CD4-positive, CD25-positive, alpha-beta regulatory T cell (primary cell): ENCODE results near the gene ZFHX3. TPM values are rescaled to one million over a fixed set of nuclear protein-coding genes. Genes with fewer than 3 reads are reported as not detected.
A peak's percentile ranks its signal among the peaks of the same experiment; 100 is the strongest.

Experiments
- ATAC-seq, 2 donors: fragments of 150-1000 bp; cut with Tn5 transposase; one replicate each; pipeline ENCODE4 v1.10.0; 2021; ENCODE audit warnings: low read depth in 2 of 2, moderate number of reproducible peaks in 2 of 2, moderate library complexity in 1 of 2
- DNase-seq, 3 donors: peaks; one replicate each; pipeline versions ENCODE4 v3.0.0 to v3.0.0-alpha.2; 2012 to 2022; ENCODE audit warnings: mixed read lengths in 1 of 3
- H3K27ac ChIP-seq: one replicate; pipeline ENCODE4 v1.7.0; 2013; ENCODE audit warnings: mild to moderate bottlenecking, low read length; ENCODE audit not compliant: insufficient read depth, poor library complexity, severe bottlenecking
- H3K27me3 ChIP-seq: one replicate; pipeline ENCODE4 v1.7.0; 2013; ENCODE audit warnings: low read length; ENCODE audit not compliant: control insufficient read depth, insufficient read depth
- H3K36me3 ChIP-seq: one replicate; pipeline ENCODE4 v1.7.0; 2013; ENCODE audit warnings: mild to moderate bottlenecking, low read length, moderate library complexity; ENCODE audit not compliant: control insufficient read depth, insufficient read depth
- H3K4me1 ChIP-seq: 2 replicates; pipeline ENCODE4 v1.7.0; 2013; ENCODE audit warnings: mild to moderate bottlenecking, low read length; ENCODE audit not compliant: insufficient read depth, control insufficient read depth, poor library complexity, severe bottlenecking
- H3K4me3 ChIP-seq: one replicate; pipeline ENCODE4 v1.7.0; 2013; ENCODE audit warnings: low read depth, mild to moderate bottlenecking, low read length, moderate library complexity
- H3K9me3 ChIP-seq, 2 experiments: 1 replicate in 1 of 2; 2 replicates in 1 of 2; pipeline ENCODE4 v1.7.0; 2013; ENCODE audit warnings: low read length in 2 of 2, mild to moderate bottlenecking in 1 of 2, moderate library complexity in 1 of 2; ENCODE audit not compliant: control insufficient read depth in 2 of 2
- H3K27ac Mint-ChIP-seq, 3 donors: one replicate each; pipeline ENCODE4 v1.8.0; 2020 to 2022; ENCODE audit warnings: mild to moderate bottlenecking in 3 of 3, mixed read lengths in 3 of 3, moderate library complexity in 2 of 3
- H3K27me3 Mint-ChIP-seq: one replicate; pipeline ENCODE4 v1.8.0; 2022; ENCODE audit warnings: mild to moderate bottlenecking, mixed read lengths
- H3K36me3 Mint-ChIP-seq: one replicate; pipeline ENCODE4 v1.8.0; 2020; ENCODE audit warnings: mixed read lengths
- H3K4me1 Mint-ChIP-seq, 4 donors: one replicate each; pipeline ENCODE4 v1.8.0; 2020 to 2022; ENCODE audit warnings: mixed read lengths in 4 of 4, mild to moderate bottlenecking in 1 of 4
- H3K4me3 Mint-ChIP-seq, 4 donors: one replicate each; pipeline ENCODE4 v1.8.0; 2020 to 2022; ENCODE audit warnings: mild to moderate bottlenecking in 4 of 4, mixed read lengths in 4 of 4, moderate library complexity in 3 of 4
- H3K9me3 Mint-ChIP-seq, 7 donors: one replicate each; pipeline ENCODE4 v1.8.0; 2020 to 2022; ENCODE audit warnings: mixed read lengths in 7 of 7, mild to moderate bottlenecking in 3 of 7, moderate library complexity in 2 of 7
- polyA plus RNA-seq, 4 donors: library from polyadenylated mRNA; unstranded; fragments of 300-500 nt; fragmentation: Illumina TruSeq; gene quantifications; one replicate each; pipeline ENCODE4 v1.2.3, GENCODE V29; 2021
- total RNA-seq: library from RNA; stranded (reverse); gene quantifications from one replicate; pipeline ENCODE4 v1.2.3, GENCODE V29; 2022

The ZFHX3 gene
- total and polyA plus RNA-seq, 5 donors from 2014 or later: 0.01 to 0.94 (median 0.03) TPM; not detected in 1

GRCh38 chr16:72812672-72813071 is 235.3 kb downstream of the ZFHX3 start:
- Mint-ChIP-seq H3K36me3 (no peaks in the 10 kb centered on the region), H3K4me3 (no peak overlapping the region), H3K27me3 (no peaks in the 10 kb centered on the region), H3K4me1 (no peaks in the 10 kb centered on the region), H3K27ac (no peak overlapping the region), H3K9me3 (peaks cover 0 to 3% (median 0%) of the 10 kb centered on the region in 7 donors)
- Histone ChIP-seq H3K36me3 (no peaks in the 10 kb centered on the region), H3K27ac (no peak overlapping the region), H3K27me3 (no peaks in the 10 kb centered on the region), H3K4me3 (no peak overlapping the region), H3K9me3 (no peaks in the 10 kb centered on the region), H3K4me1 (no peaks in the 10 kb centered on the region)
- ATAC-seq: no peak
- no peak for DNase-seq

- peaks cover 0 to 3% (median 0%) of the 10 kb centered on the region in 7 donors for H3K9me3 Mint-ChIP-seq
- H3K4me1 Mint-ChIP-seq: no peaks in the 10 kb centered on the region
Measured at GRCh38 chr16:72811876-72812275, 236.1 kb downstream of the ZFHX3 start.

GRCh38 chr16:72811188-72811720 is 236.7 kb downstream of the ZFHX3 start:
- no peaks in the 10 kb centered on the region for H3K36me3 ChIP-seq
- no peaks in the 10 kb centered on the region for H3K27me3 ChIP-seq
- no peaks in the 10 kb centered on the region for H3K9me3 ChIP-seq

More at GRCh38 chr16:72811876-72812275, 236.1 kb downstream of the ZFHX3 start:
- Histone ChIP-seq H3K36me3 (no peaks in the 10 kb centered on the region), H3K9me3 (no peaks in the 10 kb centered on the region), H3K4me3 (no peak overlapping the region), H3K27ac (no peak overlapping the region), H3K4me1 (no peaks in the 10 kb centered on the region), H3K27me3 (no peaks in the 10 kb centered on the region)
- H3K27me3 Mint-ChIP-seq: no peaks in the 10 kb centered on the region
- no peak overlapping the region for H3K4me3 Mint-ChIP-seq
- ATAC-seq (no peak), DNase-seq (no peak)
- no peak overlapping the region for H3K27ac Mint-ChIP-seq
- no peaks in the 10 kb centered on the region for H3K36me3 Mint-ChIP-seq

GRCh38 chr16:72810480-72810879 is 237.4 kb downstream of the ZFHX3 start:
- H3K4me3 Mint-ChIP-seq: no peak overlapping the region
- H3K36me3 ChIP-seq: no peaks in the 10 kb centered on the region
- H3K27me3 ChIP-seq: no peaks in the 10 kb centered on the region
- no peak for ATAC-seq
- DNase-seq: no peak
- no peak overlapping the region for H3K27ac ChIP-seq
- H3K9me3 Mint-ChIP-seq: peaks cover 0 to 3% (median 0%) of the 10 kb centered on the region in 7 donors
- no peak overlapping the region for H3K4me3 ChIP-seq
- H3K4me1 Mint-ChIP-seq: no peaks in the 10 kb centered on the region
- no peaks in the 10 kb centered on the region for H3K4me1 ChIP-seq
- H3K27me3 Mint-ChIP-seq: no peaks in the 10 kb centered on the region
- no peak overlapping the region for H3K27ac Mint-ChIP-seq
- H3K9me3 ChIP-seq: no peaks in the 10 kb centered on the region
- no peaks in the 10 kb centered on the region for H3K36me3 Mint-ChIP-seq

More at GRCh38 chr16:72811188-72811720, 236.7 kb downstream of the ZFHX3 start:
- DNase-seq (no peak), ATAC-seq (no peak)
- no peak overlapping the region for H3K27ac ChIP-seq
- no peak overlapping the region for H3K4me3 ChIP-seq
- H3K36me3 Mint-ChIP-seq: no peaks in the 10 kb centered on the region
- H3K27ac Mint-ChIP-seq: no peak overlapping the region
- H3K27me3 Mint-ChIP-seq: no peaks in the 10 kb centered on the region
- H3K4me1 Mint-ChIP-seq: no peaks in the 10 kb centered on the region
- no peaks in the 10 kb centered on the region for H3K4me1 ChIP-seq
- H3K9me3 Mint-ChIP-seq: peaks cover 0 to 3% (median 0%) of the 10 kb centered on the region in 7 donors
- no peak overlapping the region for H3K4me3 Mint-ChIP-seq

GRCh38 chr16:72809446-72809845 is 238.5 kb downstream of the ZFHX3 start:
- peaks cover 0 to 1% (median 0%) of the 10 kb centered on the region in 7 donors for H3K9me3 Mint-ChIP-seq
- no peaks in the 10 kb centered on the region for H3K27me3 ChIP-seq
- no peak overlapping the region for H3K4me3 Mint-ChIP-seq
- peak overlapping the region in 1 of 3 donors; percentile 81 for H3K27ac Mint-ChIP-seq
- H3K36me3 Mint-ChIP-seq: no peaks in the 10 kb centered on the region
- no peak overlapping the region for H3K27ac ChIP-seq
- ATAC-seq: no peak
- DNase-seq: no peak
- H3K4me1 Mint-ChIP-seq: no peaks in the 10 kb centered on the region
- H3K4me1 ChIP-seq: no peaks in the 10 kb centered on the region
- no peaks in the 10 kb centered on the region for H3K9me3 ChIP-seq
- H3K36me3 ChIP-seq: no peaks in the 10 kb centered on the region
- H3K4me3 ChIP-seq: no peak overlapping the region
- no peaks in the 10 kb centered on the region for H3K27me3 Mint-ChIP-seq

- no peak for DNase-seq
- H3K4me3 ChIP-seq: no peak overlapping the region
- H3K27me3 ChIP-seq: no peaks in the 10 kb centered on the region
- no peak overlapping the region for H3K27ac ChIP-seq
- H3K27ac Mint-ChIP-seq: no peak overlapping the region
- no peaks in the 10 kb centered on the region for H3K9me3 Mint-ChIP-seq
- H3K4me1 Mint-ChIP-seq: no peaks in the 10 kb centered on the region
- no peaks in the 10 kb centered on the region for H3K36me3 ChIP-seq
- H3K4me3 Mint-ChIP-seq: no peak overlapping the region
- no peak for ATAC-seq
- H3K9me3 ChIP-seq: no peaks in the 10 kb centered on the region
- H3K36me3 Mint-ChIP-seq: no peaks in the 10 kb centered on the region
- H3K27me3 Mint-ChIP-seq: no peaks in the 10 kb centered on the region
- H3K4me1 ChIP-seq: no peaks in the 10 kb centered on the region
Measured at GRCh38 chr16:72808754-72809153, 239.2 kb downstream of the ZFHX3 start.

GRCh38 chr16:72807245-72807644 is 240.7 kb downstream of the ZFHX3 start:
- no peak for DNase-seq
- ATAC-seq: no peak
- Mint-ChIP-seq H3K4me3 (no peak overlapping the region), H3K9me3 (no peaks in the 10 kb centered on the region), H3K27me3 (no peaks in the 10 kb centered on the region), H3K27ac (no peak overlapping the region), H3K36me3 (no peaks in the 10 kb centered on the region), H3K4me1 (no peaks in the 10 kb centered on the region)
- Histone ChIP-seq H3K4me3 (no peak overlapping the region), H3K27me3 (no peaks in the 10 kb centered on the region), H3K27ac (no peak overlapping the region), H3K9me3 (no peaks in the 10 kb centered on the region), H3K36me3 (no peaks in the 10 kb centered on the region), H3K4me1 (no peaks in the 10 kb centered on the region)

GRCh38 chr16:72805486-72805885 is 242.4 kb downstream of the ZFHX3 start:
- no peaks in the 10 kb centered on the region for H3K4me1 Mint-ChIP-seq
- ATAC-seq: no peak

More at GRCh38 chr16:72805486-72805885, 242.4 kb downstream of the ZFHX3 start:
- Mint-ChIP-seq H3K4me3 (no peak overlapping the region), H3K36me3 (no peaks in the 10 kb centered on the region), H3K27ac (no peak overlapping the region), H3K9me3 (peaks cover 0 to 3% (median 0%) of the 10 kb centered on the region in 7 donors), H3K27me3 (no peaks in the 10 kb centered on the region)
- Histone ChIP-seq H3K9me3 (no peaks in the 10 kb centered on the region), H3K27me3 (no peaks in the 10 kb centered on the region), H3K36me3 (no peaks in the 10 kb centered on the region), H3K27ac (no peak overlapping the region), H3K4me1 (no peaks in the 10 kb centered on the region), H3K4me3 (no peak overlapping the region)
- DNase-seq: no peak
